NCI-H187 treated with DMSO at 0.1 percent for 48 hours (cell line): ENCODE measurements around the gene ADAMTS7.
"Not testable (repeated sequence)": the region's sequence is repeated elsewhere in the genome, so short reads cannot be mapped to it uniquely, and the experiment has no call there.

ENCODE experiments used
- DNase-seq: peaks from one replicate; lab custom pipeline; 2025; lab: John Stamatoyannopoulos, UW

The ADAMTS7 gene

DNA sequence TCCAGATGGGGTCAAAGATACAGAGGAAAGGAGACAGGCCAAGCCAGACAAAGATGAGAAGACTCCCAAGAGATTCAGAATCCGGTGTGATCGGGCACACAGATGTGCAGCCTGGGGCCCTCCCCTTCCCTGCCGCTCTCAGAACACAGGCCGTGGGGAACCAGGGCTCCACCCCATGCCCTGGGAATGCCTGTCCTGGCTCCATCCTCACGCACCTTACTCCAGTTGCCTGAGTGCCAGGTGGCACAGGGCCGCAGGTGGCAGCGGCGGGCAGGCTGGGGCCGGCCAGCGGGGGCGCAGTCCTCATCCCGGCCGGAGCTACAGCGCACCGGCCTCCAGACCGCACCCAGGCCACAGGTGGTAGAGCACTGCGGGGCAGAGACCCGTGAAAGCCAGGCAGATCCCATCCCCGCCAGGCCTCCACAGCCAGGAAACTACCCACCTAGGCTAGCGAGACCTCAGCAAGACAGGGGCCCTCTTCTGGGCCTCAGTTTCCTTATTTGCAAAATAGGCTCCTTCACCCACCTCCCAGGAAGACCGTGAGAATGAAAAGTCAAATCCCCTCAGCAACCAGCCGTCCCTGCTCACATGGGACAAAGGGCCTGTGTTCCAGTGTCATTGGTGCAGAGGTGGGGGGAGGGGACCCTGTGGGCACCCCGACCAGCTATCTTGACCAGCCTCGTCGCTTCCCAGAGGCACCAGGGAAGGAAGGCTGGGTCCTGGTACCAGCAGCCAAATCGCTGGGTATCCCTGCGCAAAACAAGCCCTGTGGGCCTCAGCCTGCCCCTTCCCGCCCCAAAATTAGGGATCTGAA, 46.7 kb downstream of the ADAMTS7 start:
- DNase-seq = not testable (repeated sequence)

DNA sequence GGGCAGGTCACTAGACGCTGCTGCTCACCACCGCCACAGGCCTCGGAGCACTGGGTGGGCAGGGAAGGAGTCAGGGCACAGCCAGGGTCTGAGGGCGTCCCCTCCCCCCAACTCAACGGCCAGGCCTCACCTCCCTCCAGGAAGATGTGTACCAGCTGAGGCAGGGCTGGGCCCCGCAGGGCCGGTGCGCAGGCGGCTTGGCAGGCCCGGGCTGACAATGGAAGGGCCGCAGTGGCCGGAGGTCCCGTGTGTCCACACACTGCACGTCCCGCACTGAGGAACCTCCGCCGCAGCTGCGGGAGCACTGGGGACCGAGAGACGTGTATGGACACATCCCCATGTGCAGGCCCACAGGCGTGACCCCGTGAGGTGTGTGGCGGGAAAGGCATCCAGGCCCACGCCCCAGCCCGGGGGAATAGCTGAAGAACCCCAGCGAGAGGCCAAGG, 47.4 kb downstream of the ADAMTS7 start:
- no peak for DNase-seq

- DNase-seq = no peak
Observed at GRCh38 chr15:78762985-78763795, 48.1 kb downstream of the ADAMTS7 start.

- DNase-seq = not testable (repeated sequence)
Observed at GRCh38 chr15:78762386-78762961, 48.8 kb downstream of the ADAMTS7 start.

- DNase-seq = no peak
Observed at GRCh38 chr15:78761891-78762385, 49.3 kb downstream of the ADAMTS7 start.

GRCh38 chr15:78761475-78761874, 49.8 kb downstream of the ADAMTS7 start:
- not testable (repeated sequence) for DNase-seq

DNA sequence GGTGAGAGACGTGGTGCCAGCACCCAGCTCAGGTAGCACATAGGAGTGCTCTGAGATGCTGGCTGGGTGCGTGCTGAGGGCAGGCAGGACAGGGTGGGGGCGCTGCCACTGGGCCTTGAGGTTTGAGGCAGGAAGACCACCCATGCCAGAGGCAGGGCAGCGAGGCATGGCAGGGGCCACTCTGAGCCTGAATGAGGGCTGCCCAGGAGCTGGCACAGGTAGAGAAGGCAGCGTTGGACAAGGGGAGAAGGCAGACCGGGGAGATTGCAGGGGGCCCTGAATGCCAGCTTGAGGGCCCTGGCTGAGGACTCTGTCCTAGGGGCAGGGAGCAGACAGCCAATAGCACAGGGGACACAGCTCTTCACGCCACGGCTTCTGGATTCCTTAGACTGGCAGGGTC, 50.2 kb downstream of the ADAMTS7 start:
- DNase-seq = no peak

DNA sequence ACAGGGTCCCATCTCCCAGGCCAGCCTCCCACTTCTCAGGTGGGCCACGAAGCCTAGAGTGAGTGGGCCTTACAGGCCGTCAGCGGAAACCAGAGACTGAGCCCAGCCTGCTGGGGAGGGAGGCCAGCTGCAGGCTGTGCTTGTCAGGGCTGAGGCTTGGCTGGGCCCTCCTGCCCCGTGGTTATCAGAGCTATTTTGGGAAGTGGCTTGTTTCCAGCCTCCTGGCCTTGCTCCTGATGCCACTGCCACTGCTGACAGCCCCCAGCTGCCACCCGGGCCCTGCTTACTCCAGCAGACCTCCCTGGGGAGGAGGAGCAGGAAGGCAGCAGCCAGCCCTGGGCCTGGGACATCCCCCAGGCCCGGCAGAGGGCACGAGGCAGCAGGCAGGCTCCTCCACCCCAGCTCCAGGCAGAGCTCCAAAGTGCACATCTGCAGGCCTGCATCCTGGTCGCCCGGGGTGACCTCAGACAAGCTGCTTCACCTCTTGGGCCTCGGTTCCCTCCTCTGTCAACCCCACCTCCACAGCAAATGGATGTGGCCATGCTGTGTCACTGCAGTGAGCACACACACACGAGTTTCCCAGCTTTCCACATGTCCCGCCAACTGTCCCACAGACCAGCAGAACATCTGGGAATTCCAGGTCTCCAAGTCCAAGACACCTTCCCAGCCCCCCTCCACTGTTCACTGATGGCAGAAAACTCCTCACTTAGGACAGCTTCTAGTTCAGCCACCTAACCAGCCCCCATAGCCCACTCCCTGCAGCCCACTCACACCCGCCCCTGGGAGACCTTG, 51.0 kb downstream of the ADAMTS7 start:
- DNase-seq = not testable (repeated sequence)

DNA sequence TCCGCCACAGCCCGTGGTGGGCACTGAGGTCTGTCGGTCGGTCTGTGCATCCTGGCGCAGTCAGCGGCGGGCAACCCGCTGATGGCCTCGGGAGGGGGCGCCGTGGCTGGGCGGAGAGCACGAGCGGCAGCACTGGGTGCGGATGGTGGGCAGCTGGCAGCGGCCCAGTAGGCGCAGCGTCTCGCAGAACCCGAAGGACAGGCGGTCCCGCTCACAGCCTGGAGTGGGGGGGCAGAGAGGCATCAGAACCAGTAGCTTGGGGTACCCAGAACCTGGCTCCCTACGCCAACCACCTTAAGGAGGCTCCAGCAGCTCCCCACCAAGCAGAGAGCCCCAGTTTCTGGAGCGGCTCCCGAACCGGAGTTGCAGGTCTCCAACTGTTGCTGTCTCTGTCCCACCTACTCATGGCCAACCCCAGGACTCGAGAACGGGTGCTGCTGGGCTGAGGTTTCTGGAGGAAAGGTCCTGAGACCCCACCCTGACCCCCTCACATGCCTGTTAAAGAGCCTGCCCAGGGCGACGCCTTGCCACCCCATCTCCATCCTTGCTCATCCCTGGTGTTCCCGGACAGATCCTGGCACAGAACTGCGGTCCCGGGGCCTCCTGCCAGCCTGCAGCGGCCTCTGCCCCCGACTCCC, 51.8 kb downstream of the ADAMTS7 start:
- not testable (repeated sequence) for DNase-seq

GRCh38 chr15:78758486-78759200, 52.6 kb downstream of the ADAMTS7 start:
- DNase-seq = not testable (repeated sequence)

- not testable (repeated sequence) for DNase-seq
Observed at GRCh38 chr15:78758084-78758483, 53.2 kb downstream of the ADAMTS7 start.

- no peak for DNase-seq
Observed at GRCh38 chr15:78757636-78757905, 53.7 kb downstream of the ADAMTS7 start.

GRCh38 chr15:78756781-78757635, 54.3 kb downstream of the ADAMTS7 start:
- not testable (repeated sequence) for DNase-seq

GRCh38 chr15:78755900-78756591, 55.2 kb downstream of the ADAMTS7 start:
- DNase-seq = not testable (repeated sequence)

DNA sequence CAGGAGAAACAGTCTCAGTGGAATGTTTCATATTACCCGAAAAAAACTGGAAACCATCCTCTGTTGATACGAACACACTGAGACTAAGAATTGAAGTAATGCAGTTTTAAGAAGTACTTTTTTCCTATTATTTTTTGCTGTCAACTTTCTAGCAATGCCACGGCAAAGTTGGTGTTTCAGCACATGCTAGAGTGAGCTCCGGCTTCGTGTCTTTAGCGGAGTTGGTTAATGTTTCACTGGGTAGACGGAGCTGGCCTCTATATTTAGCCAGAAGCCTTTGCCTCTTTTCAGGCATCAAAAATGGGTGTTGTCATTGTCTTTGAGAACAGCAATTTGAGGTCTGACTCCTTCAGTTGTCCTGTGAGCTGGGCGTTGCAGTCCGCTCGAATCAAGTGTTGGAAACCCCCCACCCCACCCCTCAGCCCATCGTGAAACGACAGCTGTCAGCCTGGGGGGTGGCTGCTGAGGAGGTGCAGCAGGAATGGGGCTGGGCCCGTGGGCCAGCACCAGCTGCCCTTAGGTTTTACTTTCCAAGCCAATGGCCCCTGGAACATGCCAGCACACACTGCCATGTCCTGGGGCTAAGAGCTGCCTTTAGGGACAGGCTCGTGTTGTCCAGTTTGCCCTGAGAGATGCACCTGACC, 56.5 kb downstream of the ADAMTS7 start:
- DNase-seq = not testable (repeated sequence)

DNA sequence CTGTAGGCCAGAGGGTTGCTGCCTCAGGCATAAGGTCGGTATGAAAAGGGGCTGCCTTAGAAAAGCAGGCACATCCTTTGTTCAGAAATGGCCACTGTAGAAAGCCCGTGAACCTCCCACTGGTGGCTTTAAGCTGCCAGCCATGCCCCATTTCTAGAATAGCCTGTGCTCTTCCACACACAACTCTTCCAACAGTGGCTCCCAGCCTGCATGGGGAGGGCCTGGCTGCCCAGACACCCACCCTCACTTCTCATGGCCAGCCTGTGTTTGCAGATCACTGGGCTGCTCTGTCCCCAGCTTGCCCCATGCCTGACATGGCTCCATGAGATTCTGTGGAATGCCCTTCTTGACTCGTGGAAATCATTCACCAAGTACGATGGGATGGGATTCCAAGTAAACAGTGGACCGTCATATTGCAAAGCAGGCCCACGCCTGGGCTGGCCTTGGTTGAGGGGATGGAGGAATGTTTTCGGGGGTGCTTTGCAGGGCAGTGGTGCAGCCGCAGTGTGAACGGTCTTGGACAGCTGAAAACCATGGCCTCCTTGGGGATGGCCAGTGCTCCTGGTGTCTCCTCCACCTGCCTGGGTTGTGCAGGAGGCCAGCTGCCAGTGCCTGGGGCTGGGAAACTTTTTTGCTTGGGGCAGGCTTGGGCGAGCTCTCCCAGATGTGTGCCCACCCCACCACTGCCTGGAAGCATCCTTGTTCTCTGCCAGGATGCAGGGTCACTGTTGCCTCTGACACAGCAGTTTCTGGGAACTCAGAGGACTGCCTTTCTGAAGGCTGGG, 57.3 kb downstream of the ADAMTS7 start:
- not testable (repeated sequence) for DNase-seq

DNA sequence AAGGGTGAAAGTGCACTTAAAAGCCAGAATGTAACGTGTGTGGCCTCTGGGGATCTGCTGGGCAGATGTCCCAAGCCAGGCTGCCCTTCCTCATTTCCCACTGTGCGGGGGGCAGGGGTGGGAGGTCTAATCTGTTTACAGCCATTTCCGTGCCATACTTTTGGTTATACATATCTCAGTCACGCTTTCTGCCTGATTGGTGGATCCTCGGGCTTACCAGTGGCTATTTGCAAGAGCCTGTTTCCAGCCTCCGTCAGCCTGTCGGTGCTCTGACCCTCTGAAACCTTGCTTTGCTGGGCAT, 58.0 kb downstream of the ADAMTS7 start:
- DNase-seq = not testable (repeated sequence)
